ENCODE results near the gene GNAS. TPM values are rescaled to one million over a fixed set of nuclear protein-coding genes. Genes with fewer than 3 reads are reported as not detected.

Gene GNAS
- total and polyA plus RNA-seq, 9 donors, result 1,389 to 3,620 (median 3,139) TPM

GRCh38 chr20:58913079-58913478 is 60.6 kb downstream of the GNAS start:
- peaks cover 14% of the 10 kb centered on the region for H3K4me1 ChIP-seq (ENCODE audit: control insufficient read depth, insufficient read depth, low read length)
- H3K4me3 ChIP-seq (ENCODE audit: low read length), result no peak overlapping the region
- H3K27ac ChIP-seq (ENCODE audit: low read length), result no peak overlapping the region
- no peak for DNase-seq
- no peaks in the 10 kb centered on the region for H3K27me3 ChIP-seq (ENCODE audit: control insufficient read depth, insufficient read depth, low read length)
- WGBS (ENCODE audit: insufficient coverage), result 100% methylated on average over 1 of the region's 4 CpGs
- H3K9me3 ChIP-seq (replicated peaks; ENCODE audit: control insufficient read depth, low read depth, low read length), result peaks cover 2% of the 10 kb centered on the region
- peaks cover 40% of the 10 kb centered on the region for H3K36me3 ChIP-seq (ENCODE audit: control insufficient read depth, insufficient read depth, low read length)

GRCh38 chr20:58918621-58919020 is 66.1 kb downstream of the GNAS start:
- no CpG with 5 or more reads among the region's 6 CpGs for WGBS (ENCODE audit: insufficient coverage)
- DNase-seq, result no peak
- H3K4me3 ChIP-seq (ENCODE audit: low read length), result no peak overlapping the region

GRCh38 chr20:58921564-58921963 is 69.0 kb downstream of the GNAS start:
- H3K4me1 ChIP-seq (ENCODE audit: control insufficient read depth, insufficient read depth, low read length), result no peaks in the 10 kb centered on the region
- H3K27me3 ChIP-seq (ENCODE audit: control insufficient read depth, insufficient read depth, low read length), result no peaks in the 10 kb centered on the region
- H3K36me3 ChIP-seq (ENCODE audit: control insufficient read depth, insufficient read depth, low read length), result no peaks in the 10 kb centered on the region
- H3K9me3 ChIP-seq (replicated peaks; ENCODE audit: control insufficient read depth, low read depth, low read length), result peaks cover 2% of the 10 kb centered on the region
- WGBS (ENCODE audit: insufficient coverage), result 35% methylated on average over 2 of the region's 6 CpGs
- no peak overlapping the region for H3K27ac ChIP-seq (ENCODE audit: low read length)
- no peak for DNase-seq
- H3K4me3 ChIP-seq (ENCODE audit: low read length), result no peak overlapping the region

More at GRCh38 chr20:58918621-58919020, 66.1 kb downstream of the GNAS start:
- Histone ChIP-seq H3K9me3 (replicated peaks; ENCODE audit: control insufficient read depth, low read depth, low read length) (peaks cover 2% of the 10 kb centered on the region), H3K27me3 (ENCODE audit: control insufficient read depth, insufficient read depth, low read length) (no peaks in the 10 kb centered on the region), H3K36me3 (ENCODE audit: control insufficient read depth, insufficient read depth, low read length) (no peaks in the 10 kb centered on the region), H3K4me1 (ENCODE audit: control insufficient read depth, insufficient read depth, low read length) (no peaks in the 10 kb centered on the region), H3K27ac (ENCODE audit: low read length) (no peak overlapping the region)

- Histone ChIP-seq H3K4me3 (ENCODE audit: low read length) (no peak overlapping the region), H3K36me3 (ENCODE audit: control insufficient read depth, insufficient read depth, low read length) (no peaks in the 10 kb centered on the region), H3K27ac (ENCODE audit: low read length) (no peak overlapping the region), H3K27me3 (ENCODE audit: control insufficient read depth, insufficient read depth, low read length) (no peaks in the 10 kb centered on the region), H3K9me3 (replicated peaks; ENCODE audit: control insufficient read depth, low read depth, low read length) (peaks cover 2% of the 10 kb centered on the region), H3K4me1 (ENCODE audit: control insufficient read depth, insufficient read depth, low read length) (no peaks in the 10 kb centered on the region)
- DNase-seq, result no peak
- no CpG with 5 or more reads among the region's 1 CpG for WGBS (ENCODE audit: insufficient coverage)
These were observed 69.5 kb downstream of the GNAS start for GRCh38 chr20:58922036-58922435.

- Histone ChIP-seq H3K9me3 (replicated peaks; ENCODE audit: control insufficient read depth, low read depth, low read length) (no peaks in the 10 kb centered on the region), H3K27me3 (ENCODE audit: control insufficient read depth, insufficient read depth, low read length) (no peaks in the 10 kb centered on the region), H3K27ac (ENCODE audit: low read length) (no peak overlapping the region), H3K4me3 (ENCODE audit: low read length) (no peak overlapping the region), H3K36me3 (ENCODE audit: control insufficient read depth, insufficient read depth, low read length) (no peaks in the 10 kb centered on the region), H3K4me1 (ENCODE audit: control insufficient read depth, insufficient read depth, low read length) (no peaks in the 10 kb centered on the region)
- no peak for DNase-seq
- WGBS (ENCODE audit: insufficient coverage), result 64% methylated on average over 6 of the region's 8 CpGs
These were observed 70.7 kb downstream of the GNAS start for GRCh38 chr20:58923117-58923712.

GRCh38 chr20:58926802-58927489 is 74.4 kb downstream of the GNAS start:
- H3K4me1 ChIP-seq (ENCODE audit: control insufficient read depth, insufficient read depth, low read length), result no peaks in the 10 kb centered on the region
- H3K4me3 ChIP-seq (ENCODE audit: low read length), result no peak overlapping the region
- H3K27ac ChIP-seq (ENCODE audit: low read length), result no peak overlapping the region
- no peak for DNase-seq
- no peaks in the 10 kb centered on the region for H3K27me3 ChIP-seq (ENCODE audit: control insufficient read depth, insufficient read depth, low read length)
- 100% methylated on average over 1 of the region's 10 CpGs for WGBS (ENCODE audit: insufficient coverage)
- H3K9me3 ChIP-seq (replicated peaks; ENCODE audit: control insufficient read depth, low read depth, low read length), result no peaks in the 10 kb centered on the region
- no peaks in the 10 kb centered on the region for H3K36me3 ChIP-seq (ENCODE audit: control insufficient read depth, insufficient read depth, low read length)

GRCh38 chr20:58927490-58928061 is 75.1 kb downstream of the GNAS start:
- DNase-seq, result no peak
- no peak overlapping the region for H3K27ac ChIP-seq (ENCODE audit: low read length)
- no peaks in the 10 kb centered on the region for H3K36me3 ChIP-seq (ENCODE audit: control insufficient read depth, insufficient read depth, low read length)
- no peaks in the 10 kb centered on the region for H3K4me1 ChIP-seq (ENCODE audit: control insufficient read depth, insufficient read depth, low read length)
- H3K27me3 ChIP-seq (ENCODE audit: control insufficient read depth, insufficient read depth, low read length), result no peaks in the 10 kb centered on the region
- no peaks in the 10 kb centered on the region for H3K9me3 ChIP-seq (replicated peaks; ENCODE audit: control insufficient read depth, low read depth, low read length)
- 86% methylated on average over 5 of the region's 7 CpGs for WGBS (ENCODE audit: insufficient coverage)
- H3K4me3 ChIP-seq (ENCODE audit: low read length), result no peak overlapping the region

GRCh38 chr20:58930496-58930895 is 78.0 kb downstream of the GNAS start:
- Histone ChIP-seq H3K27ac (ENCODE audit: low read length) (no peak overlapping the region), H3K9me3 (replicated peaks; ENCODE audit: control insufficient read depth, low read depth, low read length) (no peaks in the 10 kb centered on the region), H3K27me3 (ENCODE audit: control insufficient read depth, insufficient read depth, low read length) (no peaks in the 10 kb centered on the region), H3K36me3 (ENCODE audit: control insufficient read depth, insufficient read depth, low read length) (no peaks in the 10 kb centered on the region), H3K4me1 (ENCODE audit: control insufficient read depth, insufficient read depth, low read length) (no peaks in the 10 kb centered on the region), H3K4me3 (ENCODE audit: low read length) (no peak overlapping the region)
- no peak for DNase-seq
- WGBS (ENCODE audit: insufficient coverage), result 83% methylated on average over 1 of the region's 3 CpGs

- Histone ChIP-seq H3K27ac (ENCODE audit: low read length) (no peak overlapping the region), H3K27me3 (ENCODE audit: control insufficient read depth, insufficient read depth, low read length) (no peaks in the 10 kb centered on the region), H3K36me3 (ENCODE audit: control insufficient read depth, insufficient read depth, low read length) (no peaks in the 10 kb centered on the region), H3K4me3 (ENCODE audit: low read length) (no peak overlapping the region), H3K9me3 (replicated peaks; ENCODE audit: control insufficient read depth, low read depth, low read length) (peaks cover 4% of the 10 kb centered on the region), H3K4me1 (ENCODE audit: control insufficient read depth, insufficient read depth, low read length) (no peaks in the 10 kb centered on the region)
- 86% methylated on average over 4 of the region's 5 CpGs for WGBS (ENCODE audit: insufficient coverage)
- DNase-seq, result no peak
These were observed 79.7 kb downstream of the GNAS start for GRCh38 chr20:58932170-58932569.

- 60% methylated on average over 1 of the region's 2 CpGs for WGBS (ENCODE audit: insufficient coverage)
These were observed 85.6 kb downstream of the GNAS start for GRCh38 chr20:58938078-58938477.

More at GRCh38 chr20:58938078-58938477, 85.6 kb downstream of the GNAS start:
- H3K9me3 ChIP-seq (replicated peaks; ENCODE audit: control insufficient read depth, low read depth, low read length), result peaks cover 4% of the 10 kb centered on the region
- no peak overlapping the region for H3K4me3 ChIP-seq (ENCODE audit: low read length)
- H3K4me1 ChIP-seq (ENCODE audit: control insufficient read depth, insufficient read depth, low read length), result no peaks in the 10 kb centered on the region
- no peaks in the 10 kb centered on the region for H3K27me3 ChIP-seq (ENCODE audit: control insufficient read depth, insufficient read depth, low read length)
- no peak overlapping the region for H3K27ac ChIP-seq (ENCODE audit: low read length)
- no peaks in the 10 kb centered on the region for H3K36me3 ChIP-seq (ENCODE audit: control insufficient read depth, insufficient read depth, low read length)
- no peak for DNase-seq
